A673 (cell line): Measurements from ENCODE around the gene UTP14A.

ENCODE experiments used
- CTCF ChIP-seq: fragments of 300-800, 200-600 bp; sonication (generic); conservative IDR thresholded peaks from 2 replicates; pipeline ENCODE4 v1.5.1; 2017; ENCODE audit warnings: low read depth, mild to moderate bottlenecking, antibody characterized with exemption, low read length, moderate library complexity, mixed read lengths
- EZH2 ChIP-seq: fragments of 200-600 bp; sonication (generic); IDR thresholded peaks from 2 replicates; pipeline ENCODE4 v1.6.1; 2017; ENCODE audit warnings: borderline replicate concordance, low read depth, mild to moderate bottlenecking, mixed read lengths, antibody characterized with exemption, low read length; ENCODE audit not compliant: poor library complexity, severe bottlenecking

DNA sequence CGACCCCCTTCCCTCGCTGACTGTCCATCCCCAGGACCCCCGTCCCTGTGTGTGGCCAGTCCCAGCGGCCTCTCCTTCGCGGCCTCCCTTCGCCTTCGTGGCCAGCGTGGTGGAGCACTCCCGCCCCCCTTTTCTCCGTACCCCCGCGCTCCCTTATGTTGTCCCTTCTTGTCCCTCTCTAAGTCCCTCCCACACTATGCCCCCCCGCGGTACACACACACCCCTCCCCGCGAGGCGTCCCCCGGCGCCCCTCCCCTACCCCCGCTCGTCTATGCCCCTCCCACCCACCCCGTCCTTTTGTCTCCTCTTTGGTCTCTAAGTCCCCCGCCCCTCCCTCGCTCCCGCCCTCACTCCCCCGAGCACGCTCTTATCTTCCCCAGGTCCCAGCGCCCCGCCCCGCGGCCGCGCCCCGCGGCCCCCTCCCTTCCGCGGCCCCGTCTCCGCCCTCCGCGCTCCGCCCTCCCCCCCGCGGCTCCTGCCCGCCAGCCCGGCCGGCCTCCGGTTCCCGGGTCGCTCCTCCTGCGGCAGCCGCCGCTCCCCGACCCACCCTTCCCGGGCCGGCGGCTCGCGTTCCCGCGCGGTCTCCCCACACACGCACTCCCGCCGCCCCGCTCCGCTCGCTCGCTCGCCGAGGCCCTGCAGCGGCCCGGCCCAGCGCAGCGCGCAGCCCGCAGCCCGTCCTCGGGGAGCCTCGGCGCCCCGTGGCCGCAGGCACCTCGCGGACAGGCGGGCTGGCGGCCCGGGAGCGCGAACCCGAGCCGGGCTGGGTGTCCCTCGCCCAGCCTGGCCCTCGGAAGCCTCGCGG is 26.3 kb downstream of the UTP14A start:
- TF ChIP-seq CTCF (no peak), EZH2 (no peak)
